ENCODE data around the gene BARHL1. TPM values are rescaled to one million over a fixed set of nuclear protein-coding genes. Genes with fewer than 3 reads are reported as not detected.

The BARHL1 gene
- total RNA-seq, 1 donor from 2014 or later = not detected

DNA sequence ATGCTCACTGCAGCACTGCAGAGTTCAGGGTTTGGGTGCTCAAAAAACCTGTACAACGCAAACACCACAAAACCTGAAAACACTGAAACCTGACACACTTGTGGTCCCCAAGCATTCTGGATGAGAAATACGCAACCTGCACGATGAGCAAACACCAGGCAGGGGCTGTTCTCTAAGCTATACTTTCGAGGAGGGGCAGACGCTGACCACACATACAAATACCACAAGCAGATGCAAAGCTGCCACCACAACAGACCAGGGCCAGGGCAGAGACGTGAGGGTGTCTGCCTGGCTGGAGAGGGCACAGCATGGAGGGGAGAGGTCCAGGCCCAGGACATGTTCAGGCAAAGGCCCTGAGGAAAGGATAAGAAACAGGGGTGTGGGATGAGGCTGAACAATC, 23.0 kb downstream of the BARHL1 start:
- peaks cover 0 to 6% of the 10 kb centered on the region in 2 donors for H3K36me3 ChIP-seq
- no peaks in the 10 kb centered on the region for H3K9me3 ChIP-seq
- DNase-seq (ENCODE audit: extremely low spot score in 2 of 2) = no peak
- no peaks in the 10 kb centered on the region for H3K27me3 ChIP-seq
- H3K4me1 ChIP-seq = no peaks in the 10 kb centered on the region
- no peak for TF ChIP-seq POLR2A (IDR thresholded peaks at IDR 0.05)
- TF ChIP-seq, protein P1, sequence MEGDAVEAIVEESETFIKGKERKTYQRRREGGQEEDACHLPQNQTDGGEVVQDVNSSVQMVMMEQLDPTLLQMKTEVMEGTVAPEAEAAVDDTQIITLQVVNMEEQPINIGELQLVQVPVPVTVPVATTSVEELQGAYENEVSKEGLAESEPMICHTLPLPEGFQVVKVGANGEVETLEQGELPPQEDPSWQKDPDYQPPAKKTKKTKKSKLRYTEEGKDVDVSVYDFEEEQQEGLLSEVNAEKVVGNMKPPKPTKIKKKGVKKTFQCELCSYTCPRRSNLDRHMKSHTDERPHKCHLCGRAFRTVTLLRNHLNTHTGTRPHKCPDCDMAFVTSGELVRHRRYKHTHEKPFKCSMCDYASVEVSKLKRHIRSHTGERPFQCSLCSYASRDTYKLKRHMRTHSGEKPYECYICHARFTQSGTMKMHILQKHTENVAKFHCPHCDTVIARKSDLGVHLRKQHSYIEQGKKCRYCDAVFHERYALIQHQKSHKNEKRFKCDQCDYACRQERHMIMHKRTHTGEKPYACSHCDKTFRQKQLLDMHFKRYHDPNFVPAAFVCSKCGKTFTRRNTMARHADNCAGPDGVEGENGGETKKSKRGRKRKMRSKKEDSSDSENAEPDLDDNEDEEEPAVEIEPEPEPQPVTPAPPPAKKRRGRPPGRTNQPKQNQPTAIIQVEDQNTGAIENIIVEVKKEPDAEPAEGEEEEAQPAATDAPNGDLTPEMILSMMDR (IDR thresholded peaks at IDR 0.05) = no peak
- no peak for TF ChIP-seq POLR2AphosphoS5 (IDR thresholded peaks at IDR 0.05; ENCODE audit: insufficient read depth in 1 of 2, low read depth in 1 of 2)
- H3K27ac ChIP-seq = no peak overlapping the region
- intact Hi-C loops (cut with DNase I) = no loop called here
- no peak overlapping the region for H3K4me3 ChIP-seq

DNA sequence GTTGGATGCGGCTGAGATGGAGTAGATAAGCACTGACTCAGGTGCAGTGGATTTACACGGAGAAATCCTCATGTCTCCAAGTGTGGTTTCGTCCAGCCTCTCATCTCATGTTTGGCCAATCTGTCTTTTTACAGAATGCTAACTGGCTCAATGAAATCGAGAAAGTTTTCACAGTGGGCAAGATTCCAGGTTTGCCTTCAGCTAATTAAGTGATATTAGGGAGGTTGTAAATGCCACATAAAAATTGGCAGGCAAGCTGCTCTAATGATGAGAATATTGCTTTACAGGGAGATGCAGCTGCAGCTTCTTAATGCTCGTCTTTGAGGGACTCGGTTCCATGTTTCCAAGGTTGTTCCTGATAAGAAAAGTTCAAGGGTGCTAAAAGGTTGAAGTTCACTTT, 23.7 kb downstream of the BARHL1 start:
- H3K36me3 ChIP-seq = peaks cover 0 to 6% of the 10 kb centered on the region in 2 donors
- intact Hi-C loops (cut with DNase I) = no loop called here
- H3K9me3 ChIP-seq = no peaks in the 10 kb centered on the region
- no peak for DNase-seq (ENCODE audit: extremely low spot score in 2 of 2)
- no peak overlapping the region for H3K27ac ChIP-seq
- H3K4me1 ChIP-seq = no peaks in the 10 kb centered on the region
- no peaks in the 10 kb centered on the region for H3K27me3 ChIP-seq
- no peak for TF ChIP-seq POLR2A (IDR thresholded peaks at IDR 0.05)
- H3K4me3 ChIP-seq = no peak overlapping the region

DNA sequence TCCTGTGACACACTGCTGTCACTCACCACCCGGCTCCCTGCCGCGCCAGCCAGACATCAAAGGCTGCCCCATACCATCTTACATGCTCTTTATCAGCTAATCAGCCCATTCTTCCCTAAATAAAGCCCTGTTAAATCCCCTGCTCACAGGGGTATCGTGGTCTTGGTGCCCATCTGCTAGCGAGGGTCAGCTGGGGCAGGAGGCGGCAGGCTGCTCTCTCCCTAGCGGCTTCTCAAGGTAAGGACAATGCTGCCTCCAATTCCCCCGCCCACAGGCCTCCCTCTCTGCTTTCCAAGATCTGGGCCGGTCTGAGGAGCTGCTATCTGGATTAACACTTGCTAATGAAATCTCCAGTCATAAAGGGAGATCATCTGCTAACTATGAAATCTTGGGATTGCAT, 26.8 kb downstream of the BARHL1 start:
- intact Hi-C loops (cut with DNase I) = no loop called here
- TF ChIP-seq POLR2AphosphoS5 (IDR thresholded peaks at IDR 0.05; ENCODE audit: insufficient read depth in 1 of 2, low read depth in 1 of 2) (no peak), POLR2A (IDR thresholded peaks at IDR 0.05) (no peak)
- TF ChIP-seq, protein P1 (IDR thresholded peaks at IDR 0.05) = no peak
- H3K4me1 ChIP-seq = no peaks in the 10 kb centered on the region
- H3K27ac ChIP-seq = no peak overlapping the region
- peaks cover 0 to 22% of the 10 kb centered on the region in 2 donors for H3K36me3 ChIP-seq
- H3K9me3 ChIP-seq = no peaks in the 10 kb centered on the region
- no peak for DNase-seq (ENCODE audit: extremely low spot score in 2 of 2)
- no peaks in the 10 kb centered on the region for H3K27me3 ChIP-seq
- no peak overlapping the region for H3K4me3 ChIP-seq

DNA sequence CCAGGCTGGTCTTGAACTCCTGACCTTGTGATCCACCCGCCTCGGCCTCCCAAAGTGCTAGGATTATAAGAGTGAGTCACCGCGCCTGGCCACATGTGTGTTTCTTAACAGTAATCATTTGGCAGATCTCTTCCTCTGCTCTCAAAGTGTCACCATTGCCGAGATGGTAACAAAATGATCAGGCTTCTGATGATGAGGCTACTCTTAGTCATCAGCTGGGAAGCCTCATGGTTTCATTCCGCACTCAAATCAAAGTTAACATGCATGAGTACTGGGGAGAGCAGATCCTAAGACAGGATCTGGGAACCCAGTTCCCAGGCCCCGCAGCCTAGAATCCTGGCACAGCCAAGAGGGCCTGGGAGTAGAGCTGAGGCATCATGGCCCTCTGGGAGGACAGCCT, 27.4 kb downstream of the BARHL1 start:
- H3K27me3 ChIP-seq = no peaks in the 10 kb centered on the region
- no peak overlapping the region for H3K4me3 ChIP-seq
- intact Hi-C loops (cut with DNase I) = no loop called here
- no peaks in the 10 kb centered on the region for H3K4me1 ChIP-seq
- TF ChIP-seq POLR2A (IDR thresholded peaks at IDR 0.05) = no peak
- TF ChIP-seq, protein P1 (IDR thresholded peaks at IDR 0.05) = no peak
- no peak for TF ChIP-seq POLR2AphosphoS5 (IDR thresholded peaks at IDR 0.05; ENCODE audit: insufficient read depth in 1 of 2, low read depth in 1 of 2)
- H3K9me3 ChIP-seq = no peaks in the 10 kb centered on the region
- H3K27ac ChIP-seq = no peak overlapping the region
- H3K36me3 ChIP-seq = peaks cover 0 to 22% of the 10 kb centered on the region in 2 donors
- DNase-seq (ENCODE audit: extremely low spot score in 2 of 2) = no peak

DNA sequence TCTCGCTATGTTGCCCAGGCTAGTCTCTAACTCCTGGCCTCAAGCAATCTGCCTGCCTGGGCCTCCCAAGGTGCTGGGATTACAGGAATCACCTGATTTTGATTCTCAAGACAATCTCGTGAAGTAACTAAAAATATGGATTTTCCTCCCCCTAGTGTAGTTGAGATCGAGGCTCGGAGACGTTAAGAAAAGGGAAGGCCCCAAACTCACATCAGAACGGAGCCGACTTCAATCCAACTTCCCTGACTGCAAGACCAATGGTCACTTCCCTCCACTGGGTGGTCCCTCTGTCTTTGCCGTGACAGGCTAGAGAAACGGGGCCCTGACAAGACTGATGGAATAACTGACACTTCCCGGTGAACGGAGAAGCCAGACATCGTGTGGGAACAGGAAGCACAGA, 28.3 kb downstream of the BARHL1 start:
- Histone ChIP-seq H3K9me3 (no peaks in the 10 kb centered on the region), H3K4me3 (no peak overlapping the region), H3K27me3 (no peaks in the 10 kb centered on the region), H3K36me3 (peaks cover 0 to 30% of the 10 kb centered on the region in 2 donors), H3K4me1 (no peaks in the 10 kb centered on the region), H3K27ac (no peak overlapping the region)
- intact Hi-C loops (cut with DNase I) = no loop called here
- no peak for DNase-seq (ENCODE audit: extremely low spot score in 2 of 2)
- TF ChIP-seq, protein P1 (IDR thresholded peaks at IDR 0.05) = no peak
- TF ChIP-seq POLR2AphosphoS5 (IDR thresholded peaks at IDR 0.05; ENCODE audit: insufficient read depth in 1 of 2, low read depth in 1 of 2) (no peak), POLR2A (IDR thresholded peaks at IDR 0.05) (no peak)
